Loucy (cell line): Measurements from ENCODE around the gene PCBP3.
"Not testable (repeated sequence)": the region's sequence is repeated elsewhere in the genome, so short reads cannot be mapped to it uniquely, and the experiment has no call there.

ENCODE experiments used
- H2AFZ ChIP-seq: fragments of 200-600 bp; sonication (generic); 2 replicates; pipeline ENCODE4 v1.6.0; 2016; ENCODE audit warnings: antibody characterized with exemption, mild to moderate bottlenecking, low read length, moderate library complexity
- H3F3A ChIP-seq: fragments of 200-600 bp; 2 replicates; pipeline ENCODE4 v1.6.0; 2016; ENCODE audit warnings: antibody characterized with exemption, low read depth, mild to moderate bottlenecking
- H3K27me3 ChIP-seq: fragments of 200-600 bp; sonication (generic); 2 replicates; pipeline ENCODE4 v1.6.1; 2014; ENCODE audit warnings: low read length, mild to moderate bottlenecking; ENCODE audit not compliant: insufficient read depth, poor library complexity, severe bottlenecking
- H3K36me3 ChIP-seq: fragments of 200-600 bp; sonication (generic); 2 replicates; pipeline ENCODE4 v1.6.1; 2016; ENCODE audit warnings: low read length; ENCODE audit not compliant: insufficient read depth
- H3K4me1 ChIP-seq: fragments of 200-600 bp; sonication (generic); 2 replicates; pipeline ENCODE4 v1.5.1; 2014; ENCODE audit warnings: low read length, mild to moderate bottlenecking; ENCODE audit not compliant: insufficient read depth, poor library complexity, severe bottlenecking
- H3K4me2 ChIP-seq: fragments of 200-600 bp; sonication (generic); 2 replicates; pipeline ENCODE4 v1.6.0; 2014; ENCODE audit warnings: antibody characterized with exemption, low read length, low read depth, mild to moderate bottlenecking; ENCODE audit not compliant: poor library complexity, severe bottlenecking
- H3K4me3 ChIP-seq: fragments of 200-600 bp; sonication (generic); 2 replicates; pipeline ENCODE4 v1.5.1; 2014; ENCODE audit warnings: low read length, mild to moderate bottlenecking, mixed read lengths; ENCODE audit not compliant: poor library complexity, severe bottlenecking
- H3K79me2 ChIP-seq: fragments of 200-600 bp; sonication (generic); 2 replicates; pipeline ENCODE4 v1.6.1; 2014; ENCODE audit warnings: low read length; ENCODE audit not compliant: insufficient read depth
- H3K9ac ChIP-seq: fragments of 200-600 bp; sonication (generic); 2 replicates; pipeline ENCODE4 v1.6.0; 2014; ENCODE audit warnings: mild to moderate bottlenecking, low read depth, low read length, moderate library complexity; ENCODE audit not compliant: poor library complexity, severe bottlenecking
- H3K9me2 ChIP-seq: fragments of 200-600 bp; sonication (generic); replicated peaks from 2 replicates; pipeline ENCODE4 v1.6.1; 2016; ENCODE audit warnings: low read depth, low read length, mixed read lengths
- H3K9me3 ChIP-seq: fragments of 200-600 bp; sonication (generic); 2 replicates; pipeline ENCODE4 v1.6.1; 2014; ENCODE audit warnings: mild to moderate bottlenecking, antibody characterized with exemption, low read length, low read depth; ENCODE audit not compliant: insufficient read depth
- H4K20me1 ChIP-seq: fragments of 200-600 bp; sonication (generic); 2 replicates; pipeline ENCODE4 v1.6.0; 2014; ENCODE audit warnings: antibody characterized with exemption, low read length, mild to moderate bottlenecking; ENCODE audit not compliant: insufficient read depth, poor library complexity, severe bottlenecking
- EZH2phosphoT487 ChIP-seq: fragments of 200-600 bp; IDR thresholded peaks from 2 replicates; pipeline ENCODE4 v1.6.1; 2018; ENCODE audit warnings: antibody characterized with exemption, mild to moderate bottlenecking, moderate library complexity, borderline replicate concordance
- TF ChIP-seq, protein P1 (sequence below): fragments of 200-600 bp; sonication (generic); conservative IDR thresholded peaks from 2 replicates; pipeline ENCODE4 v1.5.1; 2014; ENCODE audit warnings: mild to moderate bottlenecking, antibody characterized with exemption, low read length

Gene PCBP3

GRCh38 chr21:45830720-45831366 is 187.3 kb downstream of the PCBP3 start:
- Histone ChIP-seq H4K20me1 (no peaks in the 10 kb centered on the region), H3K4me2 (no peak overlapping the region), H3K9me2 (no peaks in the 10 kb centered on the region)

GRCh38 chr21:45831991-45832740 is 188.6 kb downstream of the PCBP3 start:
- Histone ChIP-seq H3K27me3 (no peaks in the 10 kb centered on the region), H3F3A (no peaks in the 10 kb centered on the region), H2AFZ (no peak overlapping the region), H3K9ac (no peak overlapping the region), H3K9me3 (no peaks in the 10 kb centered on the region), H3K79me2 (no peaks in the 10 kb centered on the region), H3K36me3 (no peaks in the 10 kb centered on the region), H3K9me2 (no peaks in the 10 kb centered on the region), H3K4me3 (no peak overlapping the region), H4K20me1 (no peaks in the 10 kb centered on the region), H3K4me2 (no peak overlapping the region), H3K4me1 (peaks cover 16% of the 10 kb centered on the region)
- TF ChIP-seq, protein P1, sequence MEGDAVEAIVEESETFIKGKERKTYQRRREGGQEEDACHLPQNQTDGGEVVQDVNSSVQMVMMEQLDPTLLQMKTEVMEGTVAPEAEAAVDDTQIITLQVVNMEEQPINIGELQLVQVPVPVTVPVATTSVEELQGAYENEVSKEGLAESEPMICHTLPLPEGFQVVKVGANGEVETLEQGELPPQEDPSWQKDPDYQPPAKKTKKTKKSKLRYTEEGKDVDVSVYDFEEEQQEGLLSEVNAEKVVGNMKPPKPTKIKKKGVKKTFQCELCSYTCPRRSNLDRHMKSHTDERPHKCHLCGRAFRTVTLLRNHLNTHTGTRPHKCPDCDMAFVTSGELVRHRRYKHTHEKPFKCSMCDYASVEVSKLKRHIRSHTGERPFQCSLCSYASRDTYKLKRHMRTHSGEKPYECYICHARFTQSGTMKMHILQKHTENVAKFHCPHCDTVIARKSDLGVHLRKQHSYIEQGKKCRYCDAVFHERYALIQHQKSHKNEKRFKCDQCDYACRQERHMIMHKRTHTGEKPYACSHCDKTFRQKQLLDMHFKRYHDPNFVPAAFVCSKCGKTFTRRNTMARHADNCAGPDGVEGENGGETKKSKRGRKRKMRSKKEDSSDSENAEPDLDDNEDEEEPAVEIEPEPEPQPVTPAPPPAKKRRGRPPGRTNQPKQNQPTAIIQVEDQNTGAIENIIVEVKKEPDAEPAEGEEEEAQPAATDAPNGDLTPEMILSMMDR, result no peak
- no peak for TF ChIP-seq EZH2phosphoT487

More at GRCh38 chr21:45830720-45831366, 187.3 kb downstream of the PCBP3 start:
- H3K79me2 ChIP-seq, result no peaks in the 10 kb centered on the region
- TF ChIP-seq, protein P1, result no peak
- TF ChIP-seq EZH2phosphoT487, result no peak
- no peaks in the 10 kb centered on the region for H3K36me3 ChIP-seq
- H2AFZ ChIP-seq, result no peak overlapping the region
- no peaks in the 10 kb centered on the region for H3F3A ChIP-seq
- H3K4me3 ChIP-seq, result no peak overlapping the region
- peaks cover 5% of the 10 kb centered on the region for H3K4me1 ChIP-seq
- H3K9me3 ChIP-seq, result no peaks in the 10 kb centered on the region
- no peak overlapping the region for H3K9ac ChIP-seq
- H3K27me3 ChIP-seq, result no peaks in the 10 kb centered on the region

DNA sequence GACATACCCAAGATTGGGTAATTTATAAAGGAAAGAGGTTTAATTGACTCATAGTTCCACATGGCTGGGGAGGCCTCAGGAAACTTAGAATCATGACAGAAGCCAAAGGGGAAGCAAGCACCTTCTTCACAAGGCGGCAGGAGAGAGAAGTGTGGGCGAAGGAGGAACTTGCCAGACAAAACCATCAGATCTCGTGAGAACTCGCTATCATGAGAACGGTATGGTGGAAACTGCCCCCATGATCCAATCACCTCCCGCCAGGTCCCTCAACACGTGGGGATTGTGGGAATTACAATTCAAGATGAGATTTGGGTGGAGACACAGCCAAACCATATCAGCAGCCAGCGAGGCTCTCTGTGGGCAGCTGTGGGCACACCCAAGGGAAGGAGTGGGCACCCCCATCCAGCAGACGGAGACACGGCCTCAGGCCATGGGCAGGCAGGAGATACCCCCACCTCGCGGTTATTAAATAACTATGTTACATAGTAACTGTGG is 189.3 kb downstream of the PCBP3 start:
- not testable (repeated sequence) for H3K9me2 ChIP-seq, H3K4me2 ChIP-seq, H3K4me3 ChIP-seq, H4K20me1 ChIP-seq, H3K79me2 ChIP-seq, H3F3A ChIP-seq, H3K9me3 ChIP-seq, H3K9ac ChIP-seq, H3K27me3 ChIP-seq, H2AFZ ChIP-seq, H3K36me3 ChIP-seq
- peaks cover 17% of the 10 kb centered on the region for H3K4me1 ChIP-seq
